ENCODE data around the gene TRIM10.

DNA sequence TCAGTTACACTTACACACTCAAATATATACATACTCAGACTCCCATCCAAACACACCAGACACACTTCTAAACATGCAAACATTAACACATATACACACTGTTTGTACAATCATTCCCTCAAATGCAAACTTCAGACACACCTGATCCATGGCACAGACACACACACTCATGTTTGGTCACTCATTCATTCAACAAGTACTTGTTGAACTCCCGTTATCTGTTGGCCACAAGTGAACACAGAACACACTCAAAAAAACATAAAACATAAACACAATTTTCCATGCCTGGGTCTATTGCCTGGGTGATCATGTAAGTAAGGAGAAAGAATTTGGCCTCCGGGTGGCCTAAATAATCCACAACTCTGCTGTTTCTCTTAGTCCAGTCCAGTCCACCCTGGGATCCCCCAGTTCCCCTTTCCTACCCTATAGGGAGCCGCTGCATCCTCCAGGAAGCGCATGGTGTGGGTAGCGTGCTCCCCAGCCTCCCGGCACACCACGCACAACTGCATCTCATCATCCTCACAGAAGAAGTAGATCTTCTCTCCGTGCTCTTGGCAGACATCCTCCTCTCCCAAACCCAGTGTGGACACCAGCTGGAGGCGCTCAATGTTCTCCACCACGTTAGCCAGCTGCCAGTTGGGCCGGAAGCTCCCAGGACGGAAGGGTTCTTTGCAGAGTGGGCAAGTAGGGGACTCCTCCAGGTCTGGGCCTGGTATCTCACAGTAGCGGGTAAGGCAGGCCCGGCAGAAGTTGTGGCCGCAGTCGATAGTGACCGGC, 815 bp downstream of the TRIM10 start:
- TF ChIP-seq, protein P1, sequence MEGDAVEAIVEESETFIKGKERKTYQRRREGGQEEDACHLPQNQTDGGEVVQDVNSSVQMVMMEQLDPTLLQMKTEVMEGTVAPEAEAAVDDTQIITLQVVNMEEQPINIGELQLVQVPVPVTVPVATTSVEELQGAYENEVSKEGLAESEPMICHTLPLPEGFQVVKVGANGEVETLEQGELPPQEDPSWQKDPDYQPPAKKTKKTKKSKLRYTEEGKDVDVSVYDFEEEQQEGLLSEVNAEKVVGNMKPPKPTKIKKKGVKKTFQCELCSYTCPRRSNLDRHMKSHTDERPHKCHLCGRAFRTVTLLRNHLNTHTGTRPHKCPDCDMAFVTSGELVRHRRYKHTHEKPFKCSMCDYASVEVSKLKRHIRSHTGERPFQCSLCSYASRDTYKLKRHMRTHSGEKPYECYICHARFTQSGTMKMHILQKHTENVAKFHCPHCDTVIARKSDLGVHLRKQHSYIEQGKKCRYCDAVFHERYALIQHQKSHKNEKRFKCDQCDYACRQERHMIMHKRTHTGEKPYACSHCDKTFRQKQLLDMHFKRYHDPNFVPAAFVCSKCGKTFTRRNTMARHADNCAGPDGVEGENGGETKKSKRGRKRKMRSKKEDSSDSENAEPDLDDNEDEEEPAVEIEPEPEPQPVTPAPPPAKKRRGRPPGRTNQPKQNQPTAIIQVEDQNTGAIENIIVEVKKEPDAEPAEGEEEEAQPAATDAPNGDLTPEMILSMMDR (IDR thresholded peaks at IDR 0.05) = no peak
- no peak for TF ChIP-seq POLR2A (IDR thresholded peaks at IDR 0.05)
